SU-DHL-6 (cell line): ENCODE data around the gene CCR5.

Experiments
- H2AFZ ChIP-seq: fragments of 200-600 bp; sonication (generic); 2 replicates; pipeline ENCODE4 v1.6.1; 2014; ENCODE audit warnings: low read depth, mild to moderate bottlenecking, moderate library complexity, mixed read lengths, antibody characterized with exemption, low read length; ENCODE audit not compliant: severe bottlenecking
- H3F3A ChIP-seq: fragments of 200-600 bp; shearing (Covaris generic); 2 replicates; pipeline ENCODE4 v1.6.0; 2016; ENCODE audit warnings: antibody characterized with exemption, mild to moderate bottlenecking; ENCODE audit not compliant: insufficient read depth
- H3K27ac ChIP-seq: fragments of 200-600 bp; sonication (generic); 2 replicates; pipeline ENCODE4 v1.5.1; 2016; ENCODE audit warnings: low read depth, mild to moderate bottlenecking, low read length, moderate library complexity, mixed read lengths
- H3K27me3 ChIP-seq: fragments of 200-600 bp; sonication (generic), shearing (Covaris generic); 2 replicates; pipeline ENCODE4 v1.6.0; 2014; ENCODE audit warnings: mild to moderate bottlenecking, low read length
- H3K36me3 ChIP-seq: fragments of 200-600 bp; sonication (generic); 2 replicates; pipeline ENCODE4 v1.6.1; 2014; ENCODE audit warnings: mild to moderate bottlenecking, low read length, mixed read lengths
- H3K4me2 ChIP-seq: fragments of 300-600, 200-600 bp; shearing (Covaris generic), sonication (generic); 2 replicates; pipeline ENCODE4 v1.6.0; 2014; ENCODE audit warnings: low read length, low read depth, mild to moderate bottlenecking; ENCODE audit not compliant: poor library complexity, severe bottlenecking
- H3K4me3 ChIP-seq: fragments of 200-600 bp; sonication (generic); 2 replicates; pipeline ENCODE4 v1.5.1; 2014; ENCODE audit warnings: antibody characterized with exemption, low read length, mild to moderate bottlenecking, mixed read lengths; ENCODE audit not compliant: insufficient read depth, poor library complexity, severe bottlenecking
- H3K79me2 ChIP-seq: fragments of 200-600 bp; sonication (generic); 2 replicates; pipeline ENCODE4 v1.6.1; 2014; ENCODE audit warnings: mild to moderate bottlenecking, low read length, moderate library complexity; ENCODE audit not compliant: insufficient read depth
- H3K9ac ChIP-seq: fragments of 200-600 bp; sonication (generic); 2 replicates; pipeline ENCODE4 v1.7.0; 2014; ENCODE audit warnings: mild to moderate bottlenecking, low read length
- H3K9me2 ChIP-seq: fragments of 200-600 bp; sonication (generic); replicated peaks from 2 replicates; pipeline ENCODE4 v1.6.1; 2014; ENCODE audit warnings: low read length; ENCODE audit not compliant: insufficient read depth
- H3K9me3 ChIP-seq: fragments of 200-600 bp; sonication (generic); 2 replicates; pipeline ENCODE4 v1.6.1; 2014; ENCODE audit warnings: low read length, mixed read lengths; ENCODE audit not compliant: insufficient read depth
- H4K20me1 ChIP-seq: fragments of 200-600 bp; sonication (generic); 2 replicates; pipeline ENCODE4 v1.6.1; 2014; ENCODE audit warnings: low read depth, mild to moderate bottlenecking, antibody characterized with exemption, low read length, moderate library complexity, mixed read lengths
- CTCF ChIP-seq: fragments of 200-600 bp; sonication (generic); IDR thresholded peaks from one replicate; pipeline ENCODE4 v1.5.1; 2017; ENCODE audit warnings: antibody characterized with exemption, mild to moderate bottlenecking, low read length, moderate library complexity; ENCODE audit not compliant: insufficient read depth, poor library complexity, severe bottlenecking
- EZH2phosphoT487 ChIP-seq: fragments of 200-600 bp; sonication (generic), shearing (Covaris generic); conservative IDR thresholded peaks from 2 replicates; pipeline ENCODE4 v1.6.1; 2018; ENCODE audit warnings: mild to moderate bottlenecking, antibody characterized with exemption, low read length, moderate library complexity, mixed read lengths

Gene CCR5

GRCh38 chr3:46369675-46370132 lies 1.0 kb upstream of the CCR5 start:
- TF ChIP-seq EZH2phosphoT487 (no peak), CTCF (no peak)
- Histone ChIP-seq H3K4me3 (no peak overlapping the region), H2AFZ (no peak overlapping the region), H3F3A (no peaks in the 10 kb centered on the region), H3K9ac (no peak overlapping the region), H3K4me2 (no peak overlapping the region), H3K9me2 (no peaks in the 10 kb centered on the region), H3K79me2 (no peaks in the 10 kb centered on the region), H3K27me3 (no peaks in the 10 kb centered on the region), H3K9me3 (no peaks in the 10 kb centered on the region), H3K27ac (no peak overlapping the region), H3K36me3 (no peaks in the 10 kb centered on the region), H4K20me1 (no peaks in the 10 kb centered on the region)

GRCh38 chr3:46371519-46372340 lies 984 bp downstream of the CCR5 start:
- TF ChIP-seq CTCF (no peak), EZH2phosphoT487 (no peak)
- H2AFZ ChIP-seq = no peak overlapping the region
- no peaks in the 10 kb centered on the region for H3K36me3 ChIP-seq
- H3F3A ChIP-seq = no peaks in the 10 kb centered on the region
- H3K9me2 ChIP-seq = no peaks in the 10 kb centered on the region
- no peak overlapping the region for H3K9ac ChIP-seq
- H3K79me2 ChIP-seq = no peaks in the 10 kb centered on the region
- no peaks in the 10 kb centered on the region for H3K9me3 ChIP-seq
- H4K20me1 ChIP-seq = no peaks in the 10 kb centered on the region
- no peak overlapping the region for H3K27ac ChIP-seq
- no peak overlapping the region for H3K4me3 ChIP-seq
- no peak overlapping the region for H3K4me2 ChIP-seq
- no peaks in the 10 kb centered on the region for H3K27me3 ChIP-seq

- H2AFZ ChIP-seq = no peak overlapping the region
- no peak overlapping the region for H3K9ac ChIP-seq
- H3K79me2 ChIP-seq = no peaks in the 10 kb centered on the region
- no peaks in the 10 kb centered on the region for H3K27me3 ChIP-seq
- no peaks in the 10 kb centered on the region for H3K36me3 ChIP-seq
- H4K20me1 ChIP-seq = no peaks in the 10 kb centered on the region
- H3K9me3 ChIP-seq = no peaks in the 10 kb centered on the region
- no peak overlapping the region for H3K27ac ChIP-seq
- H3K4me3 ChIP-seq = no peak overlapping the region
- H3K9me2 ChIP-seq = no peaks in the 10 kb centered on the region
- no peak overlapping the region for H3K4me2 ChIP-seq
- no peaks in the 10 kb centered on the region for H3F3A ChIP-seq
- TF ChIP-seq CTCF (no peak), EZH2phosphoT487 (no peak)
These were observed 2.0 kb downstream of the CCR5 start for GRCh38 chr3:46372492-46373359.
